T-helper 1 cell treated with Interleukin-12 subunit alpha and Interleukin-12 subunit beta and Interleukin-4 antibody, amounts not matched to agents 30 μg/mL and 1 μg/mL, for 36 hours (primary cell): Measurements from ENCODE around the gene MVB12B.

Experiments
- H3K27ac Mint-ChIP-seq: one replicate; pipeline ENCODE4 v1.8.0; 2021; ENCODE audit warnings: mild to moderate bottlenecking, mixed read lengths
- H3K27me3 Mint-ChIP-seq: one replicate; pipeline ENCODE4 v1.8.0; 2021; ENCODE audit warnings: low read depth, mixed read lengths
- H3K36me3 Mint-ChIP-seq: one replicate; pipeline ENCODE4 v1.8.0; 2021; ENCODE audit warnings: low read depth, mixed read lengths
- H3K4me1 Mint-ChIP-seq: one replicate; pipeline ENCODE4 v1.8.0; 2021; ENCODE audit warnings: low read depth, mixed read lengths
- H3K4me3 Mint-ChIP-seq: one replicate; pipeline ENCODE4 v1.8.0; 2021; ENCODE audit warnings: mild to moderate bottlenecking, moderate library complexity, mixed read lengths
- H3K9me3 Mint-ChIP-seq: one replicate; pipeline ENCODE4 v1.8.0; 2021; ENCODE audit warnings: mixed read lengths

Gene MVB12B

DNA sequence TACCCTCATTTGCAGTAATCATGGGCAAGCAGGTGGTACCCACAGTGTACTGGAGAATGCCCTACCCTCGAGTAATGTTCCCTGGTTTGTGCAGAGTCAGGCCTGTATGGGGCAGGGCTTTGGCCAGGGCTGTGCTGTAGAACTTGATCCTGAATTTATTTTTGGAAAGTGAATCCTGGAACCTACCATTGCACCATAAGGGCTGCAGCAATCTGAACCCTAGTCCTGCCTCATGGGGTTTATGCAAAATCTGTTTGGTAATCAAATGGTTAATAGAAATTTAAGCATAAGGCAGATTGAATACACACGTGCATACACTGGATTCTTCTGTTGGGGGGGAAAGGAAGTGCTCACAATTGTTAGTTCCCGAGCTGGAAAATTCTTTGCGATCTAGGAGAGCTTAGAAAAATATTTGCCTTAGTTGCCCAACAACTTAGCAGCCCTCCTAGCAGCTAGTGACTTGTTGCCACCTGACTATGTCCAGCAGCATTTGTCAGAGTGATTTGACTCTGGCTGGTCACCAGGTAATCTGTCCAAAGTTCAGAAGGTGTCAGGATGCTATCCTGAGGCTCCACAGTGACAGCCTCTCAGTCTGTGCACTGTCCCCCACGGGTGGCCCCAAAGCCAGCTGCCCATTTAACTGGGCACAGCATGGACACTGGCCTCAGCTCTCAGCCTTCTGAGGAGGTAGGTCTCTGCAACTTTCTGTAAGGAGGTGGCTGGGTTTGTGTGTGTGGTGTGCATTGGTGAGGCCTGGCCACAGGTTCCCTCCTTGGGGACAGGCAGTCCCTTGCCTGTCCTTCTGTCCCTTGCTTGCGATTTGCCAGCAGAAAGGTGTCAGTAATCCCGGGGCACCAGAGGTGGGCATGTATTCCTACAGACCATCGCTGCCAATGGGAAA lies 8.3 kb downstream of the MVB12B start:
- Mint-ChIP-seq H3K4me3 (no peak overlapping the region), H3K27me3 (no peaks in the 10 kb centered on the region), H3K36me3 (no peaks in the 10 kb centered on the region), H3K4me1 (peaks cover 4% of the 10 kb centered on the region), H3K27ac (no peak overlapping the region), H3K9me3 (no peaks in the 10 kb centered on the region)

- H3K27me3 Mint-ChIP-seq = no peaks in the 10 kb centered on the region
- no peak overlapping the region for H3K4me3 Mint-ChIP-seq
- no peaks in the 10 kb centered on the region for H3K9me3 Mint-ChIP-seq
- H3K27ac Mint-ChIP-seq = no peak overlapping the region
- no peaks in the 10 kb centered on the region for H3K36me3 Mint-ChIP-seq
- peaks cover 2% of the 10 kb centered on the region for H3K4me1 Mint-ChIP-seq
These were observed 9.5 kb downstream of the MVB12B start for GRCh38 chr9:126335837-126336735.

DNA sequence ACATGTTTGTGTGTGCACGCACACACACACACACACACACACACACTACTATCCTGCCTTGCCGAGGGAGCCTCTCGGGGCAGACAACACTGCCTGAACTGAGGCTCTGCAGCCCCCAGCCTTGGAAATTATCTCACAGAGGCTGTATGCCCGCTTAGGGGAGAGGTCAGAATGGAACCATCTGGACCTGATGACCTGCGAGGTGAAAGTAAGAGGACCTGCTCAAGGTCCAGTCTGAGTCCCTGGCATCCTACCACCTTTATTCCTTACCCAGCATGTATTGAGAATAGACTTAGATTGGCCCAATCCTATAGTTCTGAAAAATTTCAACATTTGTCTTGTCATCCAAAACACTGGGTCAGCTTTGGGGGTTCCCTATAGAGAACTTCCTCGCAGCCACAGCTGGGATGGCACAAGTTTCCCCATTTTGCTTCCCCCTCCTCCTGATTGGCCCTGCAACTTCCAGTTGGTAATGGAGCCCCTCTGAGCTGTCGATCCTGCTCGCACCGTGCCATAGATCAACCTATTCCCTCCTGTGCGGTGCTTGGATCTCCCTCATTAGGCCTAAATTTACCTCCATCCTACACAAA lies 10.2 kb downstream of the MVB12B start:
- H3K36me3 Mint-ChIP-seq = no peaks in the 10 kb centered on the region
- H3K27ac Mint-ChIP-seq = no peak overlapping the region
- no peak overlapping the region for H3K4me3 Mint-ChIP-seq
- H3K27me3 Mint-ChIP-seq = no peaks in the 10 kb centered on the region
- peaks cover 2% of the 10 kb centered on the region for H3K4me1 Mint-ChIP-seq
- no peaks in the 10 kb centered on the region for H3K9me3 Mint-ChIP-seq

DNA sequence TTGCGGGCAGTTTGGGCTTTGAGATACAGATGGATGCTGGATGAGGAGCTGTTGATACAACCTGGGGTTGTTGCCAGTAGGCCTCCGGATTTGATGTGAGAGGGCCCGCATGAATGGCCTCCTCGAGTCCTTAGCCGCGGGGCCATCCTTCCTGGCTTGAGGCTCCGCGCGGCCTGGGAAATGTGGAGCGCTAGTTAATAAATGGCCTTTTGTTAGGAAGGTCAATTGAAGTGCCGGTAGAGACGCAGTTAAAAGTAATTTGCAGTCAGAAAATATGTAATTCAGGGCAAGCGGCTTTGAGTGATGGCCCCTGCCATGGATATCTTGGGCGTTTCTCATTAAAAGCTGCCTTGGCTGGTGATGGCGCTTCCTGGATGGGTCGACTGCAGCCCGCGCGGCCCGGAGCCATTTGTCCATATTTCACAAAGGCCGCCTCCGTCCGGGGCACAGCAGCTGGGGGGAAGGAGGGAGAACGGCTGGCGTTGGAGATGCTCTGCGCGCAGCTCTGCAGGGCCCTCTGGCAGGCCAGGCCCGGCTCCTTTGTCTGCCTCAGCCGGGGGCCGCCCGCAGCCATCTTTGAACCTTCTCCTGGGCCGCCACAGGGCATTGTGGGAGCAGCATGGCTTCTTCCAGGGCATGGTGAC lies 11.2 kb downstream of the MVB12B start:
- Mint-ChIP-seq H3K4me1 (peaks cover 2% of the 10 kb centered on the region), H3K36me3 (no peaks in the 10 kb centered on the region), H3K27ac (no peak overlapping the region), H3K27me3 (no peaks in the 10 kb centered on the region), H3K9me3 (no peaks in the 10 kb centered on the region), H3K4me3 (no peak overlapping the region)

GRCh38 chr9:126338945-126339344 lies 12.3 kb downstream of the MVB12B start:
- Mint-ChIP-seq H3K4me1 (peaks cover 2% of the 10 kb centered on the region), H3K4me3 (no peak overlapping the region), H3K9me3 (no peaks in the 10 kb centered on the region), H3K27me3 (no peaks in the 10 kb centered on the region), H3K36me3 (no peaks in the 10 kb centered on the region), H3K27ac (no peak overlapping the region)

- Mint-ChIP-seq H3K9me3 (no peaks in the 10 kb centered on the region), H3K4me3 (no peak overlapping the region), H3K36me3 (no peaks in the 10 kb centered on the region), H3K27ac (no peak overlapping the region), H3K27me3 (peaks cover 10% of the 10 kb centered on the region), H3K4me1 (peaks cover 2% of the 10 kb centered on the region)
These were observed 14.8 kb downstream of the MVB12B start for GRCh38 chr9:126341426-126341825.

- Mint-ChIP-seq H3K27me3 (peaks cover 14% of the 10 kb centered on the region), H3K27ac (no peak overlapping the region), H3K36me3 (no peaks in the 10 kb centered on the region), H3K9me3 (no peaks in the 10 kb centered on the region), H3K4me3 (no peak overlapping the region), H3K4me1 (peaks cover 2% of the 10 kb centered on the region)
These were observed 15.3 kb downstream of the MVB12B start for GRCh38 chr9:126341902-126342301.

DNA sequence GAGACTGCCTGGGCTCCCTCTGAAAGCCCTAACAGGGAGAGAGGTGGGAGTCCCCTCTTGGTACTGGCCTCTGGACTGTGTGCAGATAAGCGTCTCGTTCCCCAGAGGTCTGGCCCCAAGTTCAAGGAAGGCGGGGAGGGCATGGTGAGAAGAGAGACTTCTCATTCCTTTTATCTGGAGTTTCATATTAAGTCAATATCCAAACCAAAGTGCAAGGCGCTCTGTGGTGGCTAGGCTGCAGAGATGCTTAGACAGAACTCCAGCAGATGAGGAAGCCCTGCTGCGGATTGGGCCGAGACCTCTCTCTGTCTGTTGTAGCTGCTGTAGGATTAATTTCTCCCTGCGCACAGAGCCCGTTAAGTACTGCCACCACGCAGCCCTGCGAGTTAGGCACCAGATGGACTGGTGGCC lies 16.0 kb downstream of the MVB12B start:
- Mint-ChIP-seq H3K4me3 (no peak overlapping the region), H3K27me3 (peaks cover 14% of the 10 kb centered on the region), H3K9me3 (no peaks in the 10 kb centered on the region), H3K27ac (no peak overlapping the region), H3K36me3 (no peaks in the 10 kb centered on the region), H3K4me1 (peaks cover 2% of the 10 kb centered on the region)

GRCh38 chr9:126343271-126343700 lies 16.7 kb downstream of the MVB12B start:
- Mint-ChIP-seq H3K4me3 (no peak overlapping the region), H3K27me3 (peaks cover 14% of the 10 kb centered on the region), H3K9me3 (no peaks in the 10 kb centered on the region), H3K27ac (no peak overlapping the region), H3K4me1 (peaks cover 2% of the 10 kb centered on the region), H3K36me3 (no peaks in the 10 kb centered on the region)

DNA sequence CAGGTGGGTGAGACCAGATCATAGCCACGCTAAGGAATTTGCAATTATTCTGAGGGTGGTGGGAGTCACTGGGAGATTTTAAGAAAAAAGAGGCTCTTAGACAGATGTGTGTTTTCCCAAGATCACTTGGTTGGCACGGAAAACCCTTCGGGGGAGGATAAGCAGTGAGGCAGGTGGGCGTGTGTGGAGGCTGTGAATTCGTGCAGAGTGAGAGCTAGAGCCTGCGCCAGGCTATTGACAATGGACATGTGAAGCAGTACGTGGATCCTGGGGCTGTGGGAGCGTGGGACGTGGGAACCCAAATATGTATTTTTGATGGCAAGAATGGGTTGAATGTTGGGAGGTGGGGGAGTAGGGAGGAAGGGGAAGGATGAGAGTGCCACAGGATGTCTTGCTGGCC lies 19.4 kb downstream of the MVB12B start:
- H3K27me3 Mint-ChIP-seq = peaks cover 29% of the 10 kb centered on the region
- peak overlapping the region; percentile 2 for H3K27ac Mint-ChIP-seq

GRCh38 chr9:126347093-126347492 lies 20.5 kb downstream of the MVB12B start:
- H3K4me1 Mint-ChIP-seq = no peaks in the 10 kb centered on the region
- H3K27ac Mint-ChIP-seq = no peak overlapping the region
- peaks cover 33% of the 10 kb centered on the region for H3K27me3 Mint-ChIP-seq
- H3K9me3 Mint-ChIP-seq = peaks cover 8% of the 10 kb centered on the region
- H3K4me3 Mint-ChIP-seq = no peak overlapping the region
- H3K36me3 Mint-ChIP-seq = no peaks in the 10 kb centered on the region

More for the DNA sequence above, 19.4 kb downstream of the MVB12B start:
- Mint-ChIP-seq H3K36me3 (no peaks in the 10 kb centered on the region), H3K9me3 (peaks cover 5% of the 10 kb centered on the region), H3K4me1 (no peaks in the 10 kb centered on the region), H3K4me3 (no peak overlapping the region)

GRCh38 chr9:126347911-126348760 lies 21.5 kb downstream of the MVB12B start:
- H3K4me3 Mint-ChIP-seq = no peak overlapping the region
- peaks cover 1% of the 10 kb centered on the region for H3K36me3 Mint-ChIP-seq
- peaks cover 2% of the 10 kb centered on the region for H3K4me1 Mint-ChIP-seq
- peaks cover 8% of the 10 kb centered on the region for H3K9me3 Mint-ChIP-seq
- H3K27ac Mint-ChIP-seq = no peak overlapping the region
- peaks cover 36% of the 10 kb centered on the region for H3K27me3 Mint-ChIP-seq

DNA sequence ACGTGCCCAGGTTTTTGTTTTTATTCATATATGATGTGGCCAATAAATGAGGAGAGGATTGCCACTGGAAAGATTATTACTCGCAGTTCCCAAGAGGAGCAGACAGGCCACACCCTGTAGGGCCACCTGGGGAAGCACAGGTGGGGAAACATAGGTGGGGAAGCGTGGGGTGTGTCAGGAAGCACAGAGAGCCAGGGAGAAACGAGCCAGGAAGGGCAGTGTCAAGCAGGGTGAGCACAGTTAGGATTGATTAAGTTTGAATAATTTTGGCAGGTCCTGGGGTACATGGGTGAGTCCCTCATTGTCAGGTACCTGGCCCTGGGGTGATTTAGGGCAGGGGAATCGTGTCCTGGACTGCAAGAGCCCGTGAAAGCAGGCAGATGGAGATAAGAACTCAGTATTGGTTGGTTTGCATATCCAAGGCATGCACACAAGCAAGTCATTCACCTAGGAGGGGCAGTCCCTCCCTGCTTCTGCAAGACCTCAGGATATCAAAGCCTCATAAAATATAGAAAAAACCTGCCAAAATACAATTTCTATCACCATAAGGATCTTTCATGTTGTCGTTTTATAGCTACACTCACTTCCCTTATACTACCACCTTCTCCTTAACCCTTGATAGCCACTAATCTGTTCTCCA lies 22.4 kb downstream of the MVB12B start:
- Mint-ChIP-seq H3K27ac (no peak overlapping the region), H3K36me3 (peaks cover 1% of the 10 kb centered on the region), H3K27me3 (peaks cover 36% of the 10 kb centered on the region), H3K4me3 (no peak overlapping the region), H3K9me3 (peaks cover 8% of the 10 kb centered on the region), H3K4me1 (peaks cover 2% of the 10 kb centered on the region)
